Stimulated activated CD4-positive, alpha-beta T cell treated with anti-CD3 and anti-CD28 coated beads, Interleukin-4, amount 100 ng/mL, for 1 hour (primary cell): ENCODE data around the gene CEBPB.
"Not testable (repeated sequence)": the region's sequence is repeated elsewhere in the genome, so short reads cannot be mapped to it uniquely, and the experiment has no call there.

Experiments used
- DNase-seq: peaks from one replicate; pipeline ENCODE4 v3.0.0-alpha.2; 2020

Gene CEBPB

DNA sequence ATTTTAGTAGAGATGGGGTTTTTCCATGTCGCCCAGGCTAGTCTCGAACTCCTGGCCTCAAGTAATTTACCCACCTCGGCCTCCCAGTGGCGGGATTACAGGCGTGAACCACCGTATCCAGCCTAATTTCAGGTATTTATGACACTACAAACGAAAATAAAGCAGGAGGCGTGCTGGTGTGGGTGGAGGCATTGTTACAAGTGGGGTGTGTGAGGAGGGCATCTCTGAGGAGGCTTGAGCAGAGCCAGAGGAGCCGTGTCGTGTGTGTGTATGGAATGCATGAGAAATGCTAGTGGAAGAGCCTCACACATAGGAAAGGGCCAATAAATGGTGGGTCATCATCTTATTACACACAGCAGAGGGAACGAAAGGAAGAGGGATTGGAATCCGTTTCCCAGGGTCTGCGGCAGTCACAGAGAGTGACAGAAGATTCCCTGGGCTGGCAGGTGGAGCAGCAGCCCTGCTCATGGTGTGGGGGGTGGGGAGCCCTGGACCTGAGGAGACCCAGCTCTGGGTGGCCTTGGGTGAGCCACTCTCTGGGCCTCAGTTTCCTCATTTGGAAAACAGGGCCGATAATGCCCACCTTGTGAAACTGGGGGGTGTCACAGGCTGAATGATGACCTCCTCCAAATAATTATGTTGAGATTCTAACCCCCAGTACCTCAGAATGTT is 19.9 kb upstream of the CEBPB start:
- no peak for DNase-seq

DNA sequence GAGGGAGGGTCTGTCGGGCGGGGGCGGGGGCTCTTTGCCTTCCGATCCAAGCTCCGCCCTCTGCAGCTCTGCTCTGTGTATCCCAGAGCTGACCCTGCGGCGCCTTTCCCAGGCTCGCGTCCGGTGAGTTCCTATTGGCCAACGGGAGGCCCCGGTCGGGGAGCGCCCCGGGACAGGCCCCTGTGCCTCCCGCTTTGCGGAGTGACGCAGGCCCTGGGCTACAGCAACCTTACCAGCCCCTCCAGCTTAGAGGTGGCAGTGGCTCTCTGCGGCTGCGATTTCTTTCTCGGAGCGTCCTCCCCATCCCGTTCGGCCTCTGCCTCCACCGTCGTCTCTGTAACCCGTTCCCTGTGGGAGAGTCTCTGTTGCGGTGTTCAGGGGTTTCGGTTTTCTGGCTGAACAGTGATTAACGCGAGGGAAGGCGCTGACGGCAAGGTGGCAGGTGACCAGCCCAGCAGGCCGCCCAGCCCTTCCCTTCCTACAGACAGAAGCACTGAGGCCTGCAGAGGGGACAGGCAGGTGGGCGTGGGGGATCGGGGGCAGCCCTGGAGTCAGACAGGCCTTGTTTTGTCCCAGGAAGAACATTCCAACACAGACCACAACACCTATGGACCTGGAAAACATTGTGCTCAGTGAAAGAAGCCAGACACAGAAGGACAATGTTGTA is 18.1 kb upstream of the CEBPB start:
- no peak for DNase-seq

GRCh38 chr20:50174456-50174855 is 16.2 kb upstream of the CEBPB start:
- DNase-seq, result no peak

GRCh38 chr20:50175938-50176933 is 14.4 kb upstream of the CEBPB start:
- no peak for DNase-seq

GRCh38 chr20:50178672-50179071 is 12.0 kb upstream of the CEBPB start:
- not testable (repeated sequence) for DNase-seq

DNA sequence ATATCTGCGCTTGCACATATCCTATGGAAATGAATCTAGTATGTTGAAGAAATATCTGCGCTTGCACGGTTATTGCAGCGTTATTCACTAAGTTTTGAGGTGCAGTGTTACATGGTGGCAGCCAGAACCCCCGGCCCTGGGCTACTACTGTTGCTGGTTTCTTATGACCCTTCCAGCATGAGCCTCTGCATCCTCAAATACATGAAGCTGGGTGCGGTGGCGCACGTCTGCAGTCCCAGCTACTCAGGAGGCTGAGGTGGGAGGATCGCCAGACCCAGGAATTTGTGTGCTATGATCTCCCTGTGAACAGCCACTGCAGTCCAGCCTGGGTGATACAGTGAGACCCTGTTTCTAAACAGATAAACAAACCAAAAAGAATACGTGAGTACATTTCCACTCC is 9.3 kb upstream of the CEBPB start:
- no peak for DNase-seq

GRCh38 chr20:50182346-50182745 is 8.3 kb upstream of the CEBPB start:
- DNase-seq, result no peak

- DNase-seq, result no peak
These were observed 5.2 kb upstream of the CEBPB start for GRCh38 chr20:50185426-50185825.

DNA sequence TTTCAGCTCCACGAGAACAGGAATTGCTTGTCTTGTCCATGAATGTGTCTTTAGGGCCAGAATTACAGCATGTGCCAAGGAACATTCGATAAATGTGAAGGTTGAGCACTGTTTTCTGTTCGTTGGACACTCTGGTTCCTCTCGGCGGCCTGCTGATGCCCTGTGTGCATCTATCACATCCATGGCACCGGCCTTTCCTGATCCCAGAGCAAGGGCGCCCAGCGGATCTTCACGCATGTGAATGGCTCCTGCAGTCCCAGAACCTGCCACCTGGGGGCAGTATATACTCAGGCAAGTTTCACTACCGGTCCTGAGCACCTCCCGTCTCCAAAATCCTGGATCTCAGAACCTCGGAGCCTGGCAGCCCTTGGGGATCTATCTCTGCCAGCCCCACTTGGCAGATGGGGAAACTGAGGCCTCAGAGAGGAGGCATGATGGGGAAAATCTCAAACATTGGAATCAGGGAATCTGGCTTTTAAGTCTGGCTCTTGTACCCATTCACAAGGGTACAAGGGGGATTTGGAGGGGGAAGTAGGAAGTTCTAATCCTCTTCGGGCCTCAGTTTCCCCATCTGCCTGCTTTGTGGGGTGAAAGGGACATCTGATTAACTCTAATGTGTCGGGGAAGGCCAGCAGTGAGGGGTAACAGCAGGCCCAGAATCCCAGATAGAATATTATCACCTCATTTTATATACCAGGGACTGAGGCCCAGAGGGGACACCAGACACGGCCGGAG is 4.3 kb upstream of the CEBPB start:
- peak; percentile 90 for DNase-seq

DNA sequence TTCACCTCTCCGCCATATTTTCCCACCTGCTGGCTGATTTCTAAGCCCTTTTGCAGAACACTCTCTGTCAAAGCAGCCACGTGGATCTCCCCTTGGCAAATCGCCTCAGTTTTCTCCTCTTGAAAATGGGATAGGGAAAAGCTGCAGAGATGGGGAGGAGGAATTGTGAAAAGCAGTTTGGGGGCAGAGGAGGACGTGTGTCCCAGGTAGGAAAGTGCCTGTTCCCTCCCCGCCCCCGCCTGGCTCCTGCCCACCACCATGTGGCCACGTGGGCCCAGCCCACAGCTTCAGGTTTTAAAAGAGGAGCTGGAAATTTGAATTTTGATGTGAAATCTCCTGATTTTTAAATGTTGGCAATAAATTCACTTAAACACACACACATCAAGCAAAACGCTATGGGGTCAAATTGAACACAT is 3.6 kb upstream of the CEBPB start:
- DNase-seq, result no peak

- DNase-seq, result no peak
These were observed 3.1 kb upstream of the CEBPB start for GRCh38 chr20:50187403-50188051.

- no peak for DNase-seq
These were observed 2.3 kb upstream of the CEBPB start for GRCh38 chr20:50188287-50188688.

- no peak for DNase-seq
These were observed 1.6 kb upstream of the CEBPB start for GRCh38 chr20:50188879-50189680.

GRCh38 chr20:50189681-50190250 is 864 bp upstream of the CEBPB start:
- DNase-seq, result peak; percentile 48

GRCh38 chr20:50191065-50191543 is 474 bp downstream of the CEBPB start:
- DNase-seq, result peak; percentile 65

DNA sequence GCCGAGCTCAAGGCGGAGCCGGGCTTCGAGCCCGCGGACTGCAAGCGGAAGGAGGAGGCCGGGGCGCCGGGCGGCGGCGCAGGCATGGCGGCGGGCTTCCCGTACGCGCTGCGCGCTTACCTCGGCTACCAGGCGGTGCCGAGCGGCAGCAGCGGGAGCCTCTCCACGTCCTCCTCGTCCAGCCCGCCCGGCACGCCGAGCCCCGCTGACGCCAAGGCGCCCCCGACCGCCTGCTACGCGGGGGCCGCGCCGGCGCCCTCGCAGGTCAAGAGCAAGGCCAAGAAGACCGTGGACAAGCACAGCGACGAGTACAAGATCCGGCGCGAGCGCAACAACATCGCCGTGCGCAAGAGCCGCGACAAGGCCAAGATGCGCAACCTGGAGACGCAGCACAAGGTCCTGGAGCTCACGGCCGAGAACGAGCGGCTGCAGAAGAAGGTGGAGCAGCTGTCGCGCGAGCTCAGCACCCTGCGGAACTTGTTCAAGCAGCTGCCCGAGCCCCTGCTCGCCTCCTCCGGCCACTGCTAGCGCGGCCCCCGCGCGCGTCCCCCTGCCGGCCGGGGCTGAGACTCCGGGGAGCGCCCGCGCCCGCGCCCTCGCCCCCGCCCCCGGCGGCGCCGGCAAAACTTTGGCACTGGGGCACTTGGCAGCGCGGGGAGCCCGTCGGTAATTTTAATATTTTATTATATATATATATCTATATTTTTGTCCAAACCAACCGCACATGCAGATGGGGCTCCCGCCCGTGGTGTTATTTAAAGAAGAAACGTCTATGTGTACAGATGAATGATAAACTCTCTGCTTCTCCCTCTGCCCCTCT is 1.1 kb downstream of the CEBPB start:
- DNase-seq, result peak; percentile 65

DNA sequence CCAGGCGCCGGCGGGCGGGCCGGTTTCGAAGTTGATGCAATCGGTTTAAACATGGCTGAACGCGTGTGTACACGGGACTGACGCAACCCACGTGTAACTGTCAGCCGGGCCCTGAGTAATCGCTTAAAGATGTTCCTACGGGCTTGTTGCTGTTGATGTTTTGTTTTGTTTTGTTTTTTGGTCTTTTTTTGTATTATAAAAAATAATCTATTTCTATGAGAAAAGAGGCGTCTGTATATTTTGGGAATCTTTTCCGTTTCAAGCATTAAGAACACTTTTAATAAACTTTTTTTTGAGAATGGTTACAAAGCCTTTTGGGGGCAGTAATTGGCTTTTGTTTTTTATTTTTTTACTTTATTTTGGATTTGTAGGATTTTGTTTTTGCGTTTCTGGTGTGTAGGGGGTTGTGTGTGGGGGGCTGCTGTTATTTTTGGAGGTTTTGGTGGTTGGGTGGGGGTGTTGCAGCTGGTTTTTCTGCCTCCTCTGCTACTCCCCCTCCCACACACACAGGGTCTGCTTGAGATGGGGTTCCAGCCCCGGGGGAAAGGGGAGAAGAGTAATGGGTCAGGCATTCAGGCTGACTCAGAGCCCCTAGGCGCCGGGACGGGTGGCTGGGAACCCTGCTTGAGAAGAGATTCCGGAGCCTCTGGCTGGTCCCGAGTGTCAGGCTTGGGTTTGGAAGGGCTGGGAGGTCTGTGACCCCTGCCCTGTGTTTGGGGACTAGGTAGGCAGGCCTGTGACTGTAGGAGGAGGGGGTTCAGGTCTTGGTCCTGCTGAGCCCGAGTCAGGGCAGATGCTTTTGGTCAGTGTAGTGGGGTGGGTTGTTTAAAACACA is 2.0 kb downstream of the CEBPB start:
- DNase-seq, result peak; percentile 84

DNA sequence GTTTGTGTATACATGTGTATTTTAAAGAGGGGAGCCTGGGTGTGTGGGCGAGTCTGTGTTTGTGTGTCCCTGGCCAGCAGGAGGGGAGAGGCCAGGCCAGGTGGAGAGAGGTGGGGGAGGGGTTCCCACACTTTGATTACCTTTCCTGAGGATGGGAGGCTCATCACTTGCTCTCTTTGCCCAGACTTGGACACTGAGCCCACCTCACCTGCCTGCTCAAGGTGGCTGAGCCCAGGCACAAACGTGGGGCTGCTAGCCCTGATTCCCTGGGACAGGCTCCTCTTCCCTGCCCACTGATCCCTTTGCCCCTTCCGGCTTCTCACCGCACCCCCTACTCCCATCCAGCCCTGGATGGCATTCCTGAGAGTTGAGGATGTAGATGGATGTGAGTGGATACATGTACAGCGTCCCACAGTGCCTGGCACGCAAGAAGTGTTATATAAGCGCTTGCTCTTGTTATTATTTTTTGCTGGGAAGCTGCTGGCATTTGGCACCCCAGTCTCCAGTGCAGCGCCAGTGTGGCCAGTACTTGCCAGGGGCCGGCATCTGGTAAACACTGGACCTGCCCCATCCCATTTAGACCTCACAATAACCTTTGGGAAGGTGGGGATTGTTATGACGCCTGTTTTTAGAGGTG is 2.7 kb downstream of the CEBPB start:
- no peak for DNase-seq
